Adrenal gland (tissue), 5 donors: ENCODE measurements around the gene KIF21B.

ENCODE experiments used
- POLR2A ChIP-seq, 2 donors: fragments of 450-650 bp; IDR thresholded peaks; one replicate each; pipeline ENCODE4 v1.6.1; 2017; ENCODE audit warnings: antibody characterized with exemption in 2 of 2, mild to moderate bottlenecking in 2 of 2, moderate library complexity in 1 of 2
- TF ChIP-seq, protein P1 (sequence below), 6 experiments: fragments of 450-650 bp in 4 of 6; fragments of 200-600 bp in 2 of 6; sonication (generic) in 1 of 6; IDR thresholded peaks; 1 replicate in 5 of 6; 2 replicates in 1 of 6; pipeline versions ENCODE4 v1.5.1 to v1.8.0; 2016 to 2021; ENCODE audit warnings: antibody characterized with exemption in 6 of 6, mild to moderate bottlenecking in 2 of 6, moderate library complexity in 1 of 6
- donor health status: DM: no; HTN: no; CAD: no.

DNA sequence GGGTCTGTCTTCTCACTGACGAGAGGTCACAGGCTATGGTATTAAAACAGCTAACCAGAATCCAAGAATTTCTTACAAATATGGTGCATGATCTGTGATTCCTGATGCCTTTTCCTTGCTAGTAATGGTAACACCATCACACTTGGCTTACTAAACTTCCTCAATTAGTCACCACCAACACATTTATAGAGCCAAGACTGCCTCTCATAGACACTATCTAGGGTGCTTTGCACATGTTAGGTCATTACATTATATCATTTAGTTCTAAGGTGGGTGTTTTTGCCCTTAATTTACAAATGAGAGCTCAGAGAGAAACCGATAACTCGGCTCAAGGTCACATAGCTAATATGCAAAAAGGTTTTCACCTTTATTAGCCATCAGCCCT is 8.7 kb downstream of the KIF21B start:
- TF ChIP-seq POLR2A (IDR thresholded peaks at IDR 0.05): no peak
- TF ChIP-seq, protein P1, sequence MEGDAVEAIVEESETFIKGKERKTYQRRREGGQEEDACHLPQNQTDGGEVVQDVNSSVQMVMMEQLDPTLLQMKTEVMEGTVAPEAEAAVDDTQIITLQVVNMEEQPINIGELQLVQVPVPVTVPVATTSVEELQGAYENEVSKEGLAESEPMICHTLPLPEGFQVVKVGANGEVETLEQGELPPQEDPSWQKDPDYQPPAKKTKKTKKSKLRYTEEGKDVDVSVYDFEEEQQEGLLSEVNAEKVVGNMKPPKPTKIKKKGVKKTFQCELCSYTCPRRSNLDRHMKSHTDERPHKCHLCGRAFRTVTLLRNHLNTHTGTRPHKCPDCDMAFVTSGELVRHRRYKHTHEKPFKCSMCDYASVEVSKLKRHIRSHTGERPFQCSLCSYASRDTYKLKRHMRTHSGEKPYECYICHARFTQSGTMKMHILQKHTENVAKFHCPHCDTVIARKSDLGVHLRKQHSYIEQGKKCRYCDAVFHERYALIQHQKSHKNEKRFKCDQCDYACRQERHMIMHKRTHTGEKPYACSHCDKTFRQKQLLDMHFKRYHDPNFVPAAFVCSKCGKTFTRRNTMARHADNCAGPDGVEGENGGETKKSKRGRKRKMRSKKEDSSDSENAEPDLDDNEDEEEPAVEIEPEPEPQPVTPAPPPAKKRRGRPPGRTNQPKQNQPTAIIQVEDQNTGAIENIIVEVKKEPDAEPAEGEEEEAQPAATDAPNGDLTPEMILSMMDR (IDR thresholded peaks at IDR 0.05): no peak
